GM12865 (cell line): Measurements from ENCODE around the gene LILRA6.

Experiments used
- DNase-seq: peaks from one replicate; pipeline ENCODE4 v3.0.0; 2010; ENCODE audit warnings: low read depth
- H3K4me3 ChIP-seq: 2 replicates; pipeline ENCODE4 v1.5.1; 2011; ENCODE audit warnings: mild to moderate bottlenecking, low read depth, low read length, control low read depth
- TF ChIP-seq, protein P1 (sequence below): IDR thresholded peaks from 2 replicates; pipeline ENCODE4 v1.5.1; 2011; ENCODE audit warnings: low read length, control low read depth, low read depth, inconsistent platforms; ENCODE audit not compliant: insufficient read depth; ENCODE audit errors: missing control alignments

LILRA6 gene

DNA sequence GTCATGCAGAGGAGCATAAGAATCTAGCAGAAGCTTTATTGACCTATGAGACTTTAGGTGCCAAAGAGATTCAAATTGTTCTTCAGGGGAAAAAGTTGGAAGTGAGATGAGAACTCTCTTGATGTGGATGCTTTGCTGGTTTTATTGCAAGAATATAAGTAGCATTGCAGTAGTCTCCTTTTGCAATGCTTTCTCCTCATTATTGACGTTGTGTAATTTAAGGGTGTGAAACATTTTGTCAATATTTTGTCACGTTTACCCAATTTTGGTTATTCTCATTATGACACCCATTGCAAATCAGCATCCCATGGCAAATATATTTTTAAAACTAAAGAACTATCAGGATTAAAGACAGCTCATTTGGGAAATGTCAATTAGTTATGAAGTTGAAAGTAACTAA lies 26.3 kb upstream of the LILRA6 start:
- TF ChIP-seq, protein P1, sequence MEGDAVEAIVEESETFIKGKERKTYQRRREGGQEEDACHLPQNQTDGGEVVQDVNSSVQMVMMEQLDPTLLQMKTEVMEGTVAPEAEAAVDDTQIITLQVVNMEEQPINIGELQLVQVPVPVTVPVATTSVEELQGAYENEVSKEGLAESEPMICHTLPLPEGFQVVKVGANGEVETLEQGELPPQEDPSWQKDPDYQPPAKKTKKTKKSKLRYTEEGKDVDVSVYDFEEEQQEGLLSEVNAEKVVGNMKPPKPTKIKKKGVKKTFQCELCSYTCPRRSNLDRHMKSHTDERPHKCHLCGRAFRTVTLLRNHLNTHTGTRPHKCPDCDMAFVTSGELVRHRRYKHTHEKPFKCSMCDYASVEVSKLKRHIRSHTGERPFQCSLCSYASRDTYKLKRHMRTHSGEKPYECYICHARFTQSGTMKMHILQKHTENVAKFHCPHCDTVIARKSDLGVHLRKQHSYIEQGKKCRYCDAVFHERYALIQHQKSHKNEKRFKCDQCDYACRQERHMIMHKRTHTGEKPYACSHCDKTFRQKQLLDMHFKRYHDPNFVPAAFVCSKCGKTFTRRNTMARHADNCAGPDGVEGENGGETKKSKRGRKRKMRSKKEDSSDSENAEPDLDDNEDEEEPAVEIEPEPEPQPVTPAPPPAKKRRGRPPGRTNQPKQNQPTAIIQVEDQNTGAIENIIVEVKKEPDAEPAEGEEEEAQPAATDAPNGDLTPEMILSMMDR, result no peak
- DNase-seq, result no peak
- H3K4me3 ChIP-seq, result no peak overlapping the region

DNA sequence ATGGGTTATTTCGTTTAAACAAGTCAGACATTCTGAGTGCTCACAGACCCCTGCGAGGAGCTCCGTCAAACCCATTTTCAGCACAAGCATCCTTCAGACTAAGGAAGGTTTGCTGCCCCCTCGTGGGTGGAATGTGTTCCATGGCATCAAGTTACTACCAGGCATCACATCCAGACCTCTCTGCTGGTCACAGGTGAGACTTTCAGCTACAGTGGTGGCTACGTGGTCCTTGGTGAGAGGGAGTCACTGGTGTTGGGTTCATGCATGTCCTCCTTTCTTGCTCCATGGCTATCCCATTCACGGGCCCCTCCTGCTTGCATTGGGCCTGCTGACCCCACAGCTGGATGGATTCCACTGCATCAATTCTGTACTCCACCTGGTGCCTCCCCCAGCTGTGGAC lies 23.5 kb upstream of the LILRA6 start:
- no peak overlapping the region for H3K4me3 ChIP-seq
- DNase-seq, result peak; percentile 76
- TF ChIP-seq, protein P1, result peak; percentile 80

DNA sequence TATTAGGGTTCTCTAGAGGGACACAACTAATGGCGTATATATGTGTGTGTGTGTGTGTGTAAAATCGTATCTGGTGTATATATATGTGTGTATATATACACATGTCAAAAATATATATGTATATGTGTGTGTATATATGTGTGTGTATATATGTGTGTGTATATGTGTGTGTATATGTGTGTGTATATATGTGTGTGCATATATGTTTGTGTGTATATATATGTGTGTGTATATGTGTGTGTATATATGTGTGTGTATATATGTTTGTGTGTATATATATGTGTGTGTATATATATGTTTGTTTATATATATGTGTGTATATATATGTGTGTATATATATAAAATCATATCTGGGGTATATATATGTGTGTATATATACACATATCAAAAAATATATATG lies 19.9 kb upstream of the LILRA6 start:
- no peak for DNase-seq
- H3K4me3 ChIP-seq, result no peak overlapping the region
- TF ChIP-seq, protein P1, result no peak

DNA sequence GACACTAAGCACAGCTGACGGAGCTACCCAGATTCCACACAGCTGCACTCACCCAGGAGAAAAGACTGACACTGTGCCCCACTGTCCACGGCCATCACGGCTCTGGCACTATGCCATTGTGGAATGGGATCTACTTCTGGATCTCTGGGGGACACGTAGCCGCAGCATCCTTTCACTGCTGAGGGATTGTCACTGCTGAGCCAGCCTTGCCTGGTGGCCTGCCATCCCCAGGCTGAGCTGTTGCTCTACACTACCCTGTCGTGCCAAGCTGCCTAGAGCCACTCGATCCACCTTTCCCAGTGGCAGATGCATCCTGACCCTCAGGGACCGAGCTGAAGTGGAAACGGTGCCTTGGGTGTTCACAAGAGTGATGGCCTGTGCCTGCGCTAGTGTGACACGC lies 19.5 kb upstream of the LILRA6 start:
- H3K4me3 ChIP-seq, result no peak overlapping the region
- DNase-seq, result no peak
- TF ChIP-seq, protein P1, result no peak

DNA sequence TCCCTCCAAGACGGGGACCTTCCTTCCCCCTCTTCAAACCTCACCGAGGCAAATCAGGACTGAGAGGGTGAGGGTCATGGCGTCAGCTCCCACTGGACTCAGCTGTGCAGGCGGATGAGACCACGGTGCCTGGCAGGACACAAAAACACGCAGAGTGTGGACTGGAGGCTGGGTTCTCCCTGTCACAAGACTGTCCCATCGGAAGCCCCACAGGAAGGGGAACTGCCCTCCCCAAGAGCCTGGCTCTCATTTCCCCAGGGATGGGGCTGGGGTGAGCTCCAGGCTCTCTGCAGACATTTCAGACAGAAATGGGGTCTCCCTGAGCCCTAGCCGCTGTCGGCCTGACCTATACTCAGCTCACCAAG lies 14.5 kb upstream of the LILRA6 start, which contains the start of gene LILRB5:
Gene LILRB5 (minus strand): TSS at position 158 of the 365 bp plus-strand sequence. CDS start 80 bp downstream, at position 78.
- no peak within 1 kb of the TSS for H3K4me3 ChIP-seq
- TF ChIP-seq, protein P1, result no peak
- no peak for DNase-seq

DNA sequence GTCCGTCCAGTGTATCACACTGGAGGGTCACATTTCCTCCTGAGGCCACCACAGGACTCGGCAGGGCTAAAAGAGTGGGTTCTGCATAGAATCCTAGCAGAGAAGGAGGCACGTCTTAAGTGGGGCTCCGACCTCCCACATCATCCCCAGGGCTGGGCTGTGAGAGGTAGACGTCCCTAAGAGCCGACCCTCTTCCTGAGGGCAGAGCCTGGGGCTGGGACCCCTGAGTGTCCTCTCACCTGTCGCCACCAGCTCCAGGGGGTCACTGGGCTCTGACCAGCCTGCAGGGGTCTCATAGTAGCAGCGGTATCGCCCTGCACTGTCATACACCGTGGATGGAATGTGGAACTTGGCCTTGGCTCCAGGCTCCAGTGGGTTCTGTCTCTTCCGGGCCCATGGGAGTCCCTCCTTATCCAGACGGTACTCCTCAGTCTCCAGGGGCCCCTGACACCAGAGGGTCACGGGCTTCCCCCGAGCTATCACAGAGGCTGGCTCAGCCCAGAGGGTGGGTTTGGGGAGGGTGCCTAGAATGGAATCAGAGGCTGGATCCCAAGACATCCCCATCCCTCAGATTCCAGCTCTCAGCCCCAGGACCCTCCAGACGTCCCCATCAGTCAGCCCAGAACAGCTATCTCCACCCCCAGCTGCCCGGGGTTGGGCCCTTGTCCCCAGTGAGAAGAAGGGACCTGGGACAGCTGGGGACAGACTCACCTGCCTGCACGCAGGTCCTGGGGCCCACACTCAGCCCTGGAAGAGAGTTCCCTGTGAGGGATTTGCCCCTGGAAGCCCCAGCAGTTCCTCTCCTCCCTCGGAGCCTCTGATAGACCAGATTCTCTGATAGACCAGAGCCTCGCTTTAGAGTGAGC lies 13.9 kb upstream of the LILRA6 start:
- TF ChIP-seq, protein P1, result no peak
- DNase-seq, result no peak
- no peak overlapping the region for H3K4me3 ChIP-seq
